MM.1S (cell line): Measurements from ENCODE around the gene TIMP1.

ENCODE experiments used
- DNase-seq: peaks from one replicate; pipeline ENCODE4 v3.0.0-alpha.2; 2015
- H2AFZ ChIP-seq: fragments of 300-600 bp; sonication (generic); 2 replicates; pipeline ENCODE4 v1.6.0; 2016; ENCODE audit warnings: antibody characterized with exemption, low read length
- H3F3A ChIP-seq: fragments of 300-600 bp; sonication (generic); 2 replicates; pipeline ENCODE4 v1.6.1; 2016; ENCODE audit warnings: mild to moderate bottlenecking, antibody characterized with exemption, low read length, moderate library complexity, mixed read lengths; ENCODE audit not compliant: insufficient read depth
- H3K27ac ChIP-seq: fragments of 300-600 bp; sonication (generic); 2 replicates; pipeline ENCODE4 v1.5.1; 2016; ENCODE audit warnings: mild to moderate bottlenecking, low read length
- H3K27me3 ChIP-seq: fragments of 300-600 bp; sonication (generic); replicated peaks from 2 replicates; pipeline ENCODE4 v1.6.0; 2016; ENCODE audit warnings: low read length; ENCODE audit not compliant: insufficient read depth
- H3K36me3 ChIP-seq: fragments of 300-600 bp; sonication (generic); replicated peaks from 2 replicates; pipeline ENCODE4 v1.6.1; 2016; ENCODE audit warnings: mild to moderate bottlenecking, low read length, mixed read lengths; ENCODE audit not compliant: insufficient read depth
- H3K4me1 ChIP-seq: fragments of 300-600 bp; sonication (generic); 2 replicates; pipeline ENCODE4 v1.6.1; 2016; ENCODE audit warnings: low read length, mixed read lengths
- H3K4me2 ChIP-seq: fragments of 300-600 bp; sonication (generic); 2 replicates; pipeline ENCODE4 v1.6.0; 2016; ENCODE audit warnings: low read depth, low read length
- H3K4me3 ChIP-seq: fragments of 300-600 bp; sonication (generic); 2 replicates; pipeline ENCODE4 v1.5.1; 2016; ENCODE audit warnings: low read length, mixed read lengths
- H3K79me2 ChIP-seq: fragments of 300-600 bp; sonication (generic); 2 replicates; pipeline ENCODE4 v1.6.1; 2016; ENCODE audit warnings: mixed run types, low read length, mixed read lengths
- H3K9ac ChIP-seq: fragments of 300-600 bp; sonication (generic); 2 replicates; pipeline ENCODE4 v1.6.1; 2016; ENCODE audit warnings: low read length, mixed read lengths
- H3K9me2 ChIP-seq: fragments of 300-600 bp; sonication (generic); replicated peaks from 2 replicates; pipeline ENCODE4 v1.6.1; 2016; ENCODE audit warnings: mild to moderate bottlenecking, low read length, mixed read lengths; ENCODE audit not compliant: insufficient read depth
- H3K9me3 ChIP-seq: fragments of 300-600 bp; sonication (generic); replicated peaks from 2 replicates; pipeline ENCODE4 v1.6.1; 2016; ENCODE audit warnings: mild to moderate bottlenecking, low read length, mixed read lengths; ENCODE audit not compliant: insufficient read depth
- H4K20me1 ChIP-seq: fragments of 300-600 bp; sonication (generic); 2 replicates; pipeline ENCODE4 v1.6.1; 2016; ENCODE audit warnings: mild to moderate bottlenecking, low read length, moderate library complexity, mixed read lengths; ENCODE audit not compliant: insufficient read depth
- CTCF ChIP-seq: fragments of 300-600 bp; sonication (generic); IDR thresholded peaks from 2 replicates; pipeline ENCODE4 v1.5.1; 2016; ENCODE audit warnings: antibody characterized with exemption, low read length, mixed read lengths
- EZH2 ChIP-seq: fragments of 300-600 bp; sonication (generic); optimal IDR thresholded peaks from 2 replicates; pipeline ENCODE3; 2017; ENCODE audit warnings: low read depth, mild to moderate bottlenecking, antibody characterized with exemption, low read length, mixed read lengths
- EZH2phosphoT487 ChIP-seq: fragments of 300-600 bp; sonication (generic); IDR thresholded peaks from 2 replicates; pipeline ENCODE4 v1.6.1; 2018; ENCODE audit warnings: antibody characterized with exemption, low read length

Gene TIMP1

GRCh38 chrX:47611926-47612325 is 29.7 kb downstream of the TIMP1 start:
- H3K4me1 ChIP-seq = no peaks in the 10 kb centered on the region
- no peaks in the 10 kb centered on the region for H3K79me2 ChIP-seq
- H3K9me3 ChIP-seq = no peaks in the 10 kb centered on the region
- no peaks in the 10 kb centered on the region for H4K20me1 ChIP-seq
- DNase-seq = no peak
- H3F3A ChIP-seq = no peaks in the 10 kb centered on the region
- H2AFZ ChIP-seq = no peak overlapping the region
- no peak overlapping the region for H3K27ac ChIP-seq
- H3K9ac ChIP-seq = no peak overlapping the region
- no peaks in the 10 kb centered on the region for H3K36me3 ChIP-seq
- TF ChIP-seq EZH2 (no peak), EZH2phosphoT487 (no peak), CTCF (no peak)
- no peaks in the 10 kb centered on the region for H3K9me2 ChIP-seq
- no peaks in the 10 kb centered on the region for H3K27me3 ChIP-seq
- no peak overlapping the region for H3K4me2 ChIP-seq
- no peak overlapping the region for H3K4me3 ChIP-seq

DNA sequence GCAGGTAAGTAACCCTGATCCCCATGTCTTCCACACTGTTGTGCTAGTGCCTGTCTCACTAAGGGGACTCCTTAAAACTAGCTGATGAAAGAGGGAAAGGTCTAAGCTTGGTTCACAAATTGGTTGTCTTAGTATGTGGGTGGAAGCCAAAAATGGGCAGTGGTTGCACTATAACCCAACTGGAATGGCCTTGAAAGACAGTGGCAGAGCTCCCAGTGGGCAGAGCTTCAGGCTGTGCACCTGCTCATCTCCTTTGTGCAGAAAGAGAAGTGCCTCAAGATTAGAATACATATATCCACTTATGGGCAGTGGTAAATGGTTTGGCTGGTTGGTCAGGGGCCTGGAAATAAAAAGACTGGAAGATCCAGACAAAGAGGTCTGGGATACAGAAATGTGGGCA is 30.2 kb downstream of the TIMP1 start:
- Histone ChIP-seq H3F3A (no peaks in the 10 kb centered on the region), H4K20me1 (no peaks in the 10 kb centered on the region), H3K27me3 (no peaks in the 10 kb centered on the region), H3K27ac (no peak overlapping the region), H3K79me2 (no peaks in the 10 kb centered on the region), H3K4me3 (no peak overlapping the region), H3K4me2 (no peak overlapping the region), H2AFZ (no peak overlapping the region), H3K9me2 (no peaks in the 10 kb centered on the region), H3K36me3 (no peaks in the 10 kb centered on the region), H3K4me1 (no peaks in the 10 kb centered on the region), H3K9me3 (no peaks in the 10 kb centered on the region), H3K9ac (no peak overlapping the region)
- no peak for TF ChIP-seq EZH2phosphoT487
- no peak for TF ChIP-seq EZH2
- no peak for TF ChIP-seq CTCF
- DNase-seq = no peak

DNA sequence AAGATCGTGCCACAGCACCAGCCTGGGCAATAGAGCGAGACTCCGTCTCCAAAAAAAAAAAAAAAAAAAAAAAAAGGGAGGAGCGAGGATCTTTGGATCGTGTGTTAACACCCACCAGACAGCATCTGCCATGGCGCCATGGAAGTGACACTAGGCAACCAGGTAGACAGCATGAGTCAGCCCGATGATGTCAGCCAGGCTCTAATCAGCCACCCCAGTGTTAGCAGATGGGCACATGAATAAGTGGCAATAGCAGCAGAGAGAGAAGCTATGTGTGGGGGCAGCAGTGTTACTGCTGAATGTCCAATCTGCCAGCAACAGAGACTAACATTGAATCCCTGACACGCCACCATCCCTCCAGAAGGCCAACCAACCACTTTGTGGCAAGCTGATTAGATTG is 30.8 kb downstream of the TIMP1 start:
- Histone ChIP-seq H3K9ac (no peak overlapping the region), H3K36me3 (no peaks in the 10 kb centered on the region), H3K27ac (no peak overlapping the region), H3F3A (no peaks in the 10 kb centered on the region), H3K9me3 (no peaks in the 10 kb centered on the region), H3K4me2 (no peak overlapping the region), H3K27me3 (no peaks in the 10 kb centered on the region), H4K20me1 (no peaks in the 10 kb centered on the region), H3K9me2 (no peaks in the 10 kb centered on the region), H3K4me1 (no peaks in the 10 kb centered on the region), H3K79me2 (no peaks in the 10 kb centered on the region), H2AFZ (no peak overlapping the region), H3K4me3 (no peak overlapping the region)
- no peak for DNase-seq
- TF ChIP-seq CTCF (no peak), EZH2phosphoT487 (no peak), EZH2 (no peak)
